Left ventricle myocardium inferior (tissue), 1 donor: ENCODE data around the gene P3H2. TPM values are rescaled to one million over a fixed set of nuclear protein-coding genes. Genes with fewer than 3 reads are reported as not detected.

Experiments
- DNase-seq: peaks from one replicate; pipeline ENCODE4 v3.0.0-alpha.2; 2020
- H3K27ac ChIP-seq: fragments of 200-600 bp; replicated peaks from 2 replicates; pipeline ENCODE4 v1.8.0; 2021
- H3K27me3 ChIP-seq: fragments of 200-600 bp; 2 replicates; pipeline ENCODE4 v1.8.0; 2021; ENCODE audit warnings: low read depth
- H3K36me3 ChIP-seq: fragments of 200-600 bp; 2 replicates; pipeline ENCODE4 v1.8.0; 2021
- H3K4me1 ChIP-seq: fragments of 200-600 bp; 2 replicates; pipeline ENCODE4 v1.8.0; 2021
- H3K4me3 ChIP-seq: fragments of 200-600 bp; 2 replicates; pipeline ENCODE4 v1.8.0; 2021; ENCODE audit warnings: mild to moderate bottlenecking, moderate library complexity
- H3K9me3 ChIP-seq: fragments of 200-600 bp; replicated peaks from 2 replicates; pipeline ENCODE4 v1.8.0; 2021
- intact Hi-C: fragments of 100-400 bp; cut with micrococcal nuclease; formaldehyde crosslinking; loops from one replicate; pipeline ENCODE4 v1.11.0; 2022
- total RNA-seq: library from RNA; stranded (reverse); fragmentation: NEBNext Ultra II Directional; extraction: Animal tissue kit (Norgen Biotek cat#: 25700); gene quantifications from one replicate; pipeline ENCODE4 v1.2.1, GENCODE V29; 2021
- TF ChIP-seq, protein P1 (sequence below): fragments of 200-600 bp; IDR thresholded peaks from 2 replicates; pipeline ENCODE4 v1.8.0; 2021; ENCODE audit warnings: antibody characterized with exemption, mild to moderate bottlenecking, borderline replicate concordance
- donor health status: DM: no; HTN: yes; CAD: no; lungs with severe emphysema.

The P3H2 gene
- total RNA-seq, 1 donor from 2014 or later, result 0.82 TPM

DNA sequence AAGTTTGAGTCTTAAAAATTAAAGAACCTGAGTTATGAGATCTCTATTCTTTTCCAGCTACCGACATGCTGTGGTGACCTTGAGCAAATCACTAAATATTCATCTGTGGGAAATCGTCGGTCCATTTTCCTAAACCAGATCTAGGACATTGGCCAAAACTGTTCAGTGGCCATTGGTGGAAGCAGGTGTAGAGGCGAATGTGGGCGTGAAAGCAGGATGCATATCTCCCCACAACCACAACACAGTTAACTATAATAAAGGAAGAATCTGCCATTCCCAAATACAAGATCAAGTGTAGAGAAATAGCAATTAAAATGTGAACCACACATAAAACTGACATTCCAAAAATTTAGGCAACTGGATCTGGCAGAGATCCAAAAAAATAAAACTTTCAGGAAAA, 129.9 kb downstream of the P3H2 start:
- H3K9me3 ChIP-seq, result no peaks in the 10 kb centered on the region
- no peak overlapping the region for H3K4me3 ChIP-seq
- no peak overlapping the region for H3K27ac ChIP-seq
- TF ChIP-seq, protein P1, sequence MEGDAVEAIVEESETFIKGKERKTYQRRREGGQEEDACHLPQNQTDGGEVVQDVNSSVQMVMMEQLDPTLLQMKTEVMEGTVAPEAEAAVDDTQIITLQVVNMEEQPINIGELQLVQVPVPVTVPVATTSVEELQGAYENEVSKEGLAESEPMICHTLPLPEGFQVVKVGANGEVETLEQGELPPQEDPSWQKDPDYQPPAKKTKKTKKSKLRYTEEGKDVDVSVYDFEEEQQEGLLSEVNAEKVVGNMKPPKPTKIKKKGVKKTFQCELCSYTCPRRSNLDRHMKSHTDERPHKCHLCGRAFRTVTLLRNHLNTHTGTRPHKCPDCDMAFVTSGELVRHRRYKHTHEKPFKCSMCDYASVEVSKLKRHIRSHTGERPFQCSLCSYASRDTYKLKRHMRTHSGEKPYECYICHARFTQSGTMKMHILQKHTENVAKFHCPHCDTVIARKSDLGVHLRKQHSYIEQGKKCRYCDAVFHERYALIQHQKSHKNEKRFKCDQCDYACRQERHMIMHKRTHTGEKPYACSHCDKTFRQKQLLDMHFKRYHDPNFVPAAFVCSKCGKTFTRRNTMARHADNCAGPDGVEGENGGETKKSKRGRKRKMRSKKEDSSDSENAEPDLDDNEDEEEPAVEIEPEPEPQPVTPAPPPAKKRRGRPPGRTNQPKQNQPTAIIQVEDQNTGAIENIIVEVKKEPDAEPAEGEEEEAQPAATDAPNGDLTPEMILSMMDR, result no peak
- no peak for DNase-seq
- H3K27me3 ChIP-seq, result peaks cover 7% of the 10 kb centered on the region
- intact Hi-C loops, result no loop called here
- no peaks in the 10 kb centered on the region for H3K4me1 ChIP-seq
- no peaks in the 10 kb centered on the region for H3K36me3 ChIP-seq

DNA sequence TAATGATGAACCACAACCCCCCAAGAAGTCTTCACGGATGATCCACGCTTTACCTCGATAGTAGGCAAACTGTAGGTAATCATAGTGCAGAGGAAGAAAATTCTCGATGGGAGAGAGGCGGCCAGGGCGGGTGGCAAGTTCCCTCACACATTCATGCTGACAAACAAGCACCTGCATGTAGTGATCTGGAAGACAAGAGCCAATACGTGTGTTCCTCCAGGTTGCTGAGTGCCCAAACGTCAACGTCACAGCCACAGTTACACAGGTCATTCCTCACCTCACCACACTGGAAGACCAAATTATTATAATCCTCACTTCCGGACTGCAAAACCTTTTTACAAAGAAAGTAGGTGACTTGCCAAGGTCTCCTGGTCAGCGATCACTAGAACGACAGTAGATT, 131.8 kb downstream of the P3H2 start:
- no peaks in the 10 kb centered on the region for H3K4me1 ChIP-seq
- H3K27ac ChIP-seq, result no peak overlapping the region
- H3K36me3 ChIP-seq, result no peaks in the 10 kb centered on the region
- intact Hi-C loops, result no loop called here
- DNase-seq, result no peak
- no peaks in the 10 kb centered on the region for H3K9me3 ChIP-seq
- H3K27me3 ChIP-seq, result peaks cover 7% of the 10 kb centered on the region
- TF ChIP-seq, protein P1, result no peak
- H3K4me3 ChIP-seq, result no peak overlapping the region

DNA sequence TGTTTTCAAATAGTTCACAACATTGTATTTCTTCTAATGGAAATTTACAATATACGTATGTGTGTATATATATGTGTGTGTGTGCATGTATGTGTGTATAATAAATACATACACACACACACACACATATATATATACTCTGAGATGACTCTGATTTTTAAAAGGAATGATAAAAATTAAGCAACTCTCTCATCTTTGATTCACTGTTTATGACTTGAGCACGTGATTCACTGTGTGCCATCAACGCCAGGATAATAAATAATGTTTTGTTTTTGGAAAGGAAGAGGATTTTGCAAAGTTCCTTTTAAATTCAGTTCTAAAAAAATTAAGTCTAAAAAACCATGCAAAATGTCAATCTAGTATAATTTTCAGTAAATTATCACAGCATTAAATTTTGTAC, 132.4 kb downstream of the P3H2 start:
- Histone ChIP-seq H3K4me3 (no peak overlapping the region), H3K27me3 (peaks cover 7% of the 10 kb centered on the region), H3K36me3 (no peaks in the 10 kb centered on the region), H3K9me3 (no peaks in the 10 kb centered on the region), H3K27ac (no peak overlapping the region), H3K4me1 (no peaks in the 10 kb centered on the region)
- intact Hi-C loops, result no loop called here
- TF ChIP-seq, protein P1, result no peak
- DNase-seq, result no peak

DNA sequence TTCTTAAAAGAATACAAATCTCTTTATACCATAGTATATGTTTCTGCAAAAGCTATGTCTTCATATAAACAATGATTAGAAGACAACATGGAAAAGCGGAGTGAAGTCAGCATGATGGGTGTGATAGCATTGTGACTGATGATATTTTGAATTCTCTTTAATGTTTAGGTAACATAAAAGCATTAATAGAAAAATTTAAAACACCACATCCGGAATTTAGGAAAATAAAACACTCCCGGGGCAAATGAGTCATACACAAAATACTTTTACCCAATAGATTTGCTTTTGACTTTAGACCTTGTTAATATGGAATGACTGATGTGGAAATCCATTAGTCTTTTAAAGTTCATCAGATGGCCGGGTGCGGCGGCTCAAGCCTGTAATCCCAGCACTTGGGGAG, 134.7 kb downstream of the P3H2 start:
- no peaks in the 10 kb centered on the region for H3K9me3 ChIP-seq
- H3K4me1 ChIP-seq, result peaks cover 22% of the 10 kb centered on the region
- no peak overlapping the region for H3K4me3 ChIP-seq
- no peaks in the 10 kb centered on the region for H3K36me3 ChIP-seq
- no peak overlapping the region for H3K27ac ChIP-seq
- intact Hi-C loops, result no loop called here
- no peak for DNase-seq
- peaks cover 7% of the 10 kb centered on the region for H3K27me3 ChIP-seq
- TF ChIP-seq, protein P1, result no peak

DNA sequence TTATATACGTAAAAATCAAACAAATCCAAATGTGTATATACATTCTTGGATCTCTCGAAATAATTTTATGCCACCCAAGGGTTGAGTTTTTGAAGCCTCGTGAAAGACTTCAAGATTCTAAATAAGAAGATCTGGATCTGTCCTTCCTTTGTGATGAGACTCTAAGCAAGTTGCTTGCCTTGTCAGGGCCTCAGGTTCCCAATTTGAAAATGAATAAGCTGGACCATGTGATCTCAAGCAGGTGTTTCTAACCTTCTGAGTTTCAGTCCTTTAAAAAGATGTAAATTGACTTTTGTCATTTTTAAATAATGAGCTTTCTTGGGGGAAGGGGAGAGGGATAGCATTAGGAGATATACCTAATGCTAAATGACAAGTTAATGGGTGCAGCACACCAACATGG, 137.1 kb downstream of the P3H2 start:
- Histone ChIP-seq H3K4me3 (no peak overlapping the region), H3K36me3 (no peaks in the 10 kb centered on the region), H3K27me3 (peaks cover 2% of the 10 kb centered on the region), H3K27ac (no peak overlapping the region), H3K4me1 (peaks cover 24% of the 10 kb centered on the region), H3K9me3 (no peaks in the 10 kb centered on the region)
- TF ChIP-seq, protein P1, result no peak
- intact Hi-C loops, result no loop called here
- DNase-seq, result no peak
